Measurements from ENCODE around the gene CBLC. TPM values are rescaled to one million over a fixed set of nuclear protein-coding genes. Genes with fewer than 3 reads are reported as not detected.
A peak's percentile ranks its signal among the peaks of the same experiment; 100 is the strongest.
"Not testable (repeated sequence)": the region's sequence is repeated elsewhere in the genome, so short reads cannot be mapped to it uniquely, and the experiment has no call there.

CBLC gene
- polyA plus RNA-seq, 3 donors, result 3.8 to 4.1 (median 3.9) TPM

DNA sequence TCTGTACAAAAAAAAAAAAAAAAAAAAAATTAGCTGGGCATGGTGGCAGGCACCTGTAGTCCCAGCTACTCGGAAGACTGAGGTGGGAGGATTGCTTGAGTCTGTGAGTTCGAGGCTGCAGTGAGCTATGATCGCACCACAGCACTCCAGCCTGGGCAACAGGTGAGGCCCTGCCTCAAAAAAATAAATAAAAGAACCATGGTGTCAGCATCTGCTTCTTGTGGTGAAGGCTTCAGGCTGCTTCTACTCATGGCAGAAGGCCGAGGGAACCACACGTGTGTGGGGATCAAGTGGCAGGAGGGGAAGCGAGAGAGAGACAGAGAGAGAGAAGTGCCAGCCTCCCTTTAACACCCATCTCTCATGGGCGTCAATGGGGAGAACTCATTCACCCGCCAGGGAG lies 15.7 kb upstream of the CBLC start:
- DNase-seq (ENCODE audit: low read depth in 3 of 3, low spot score in 2 of 3), result no peak

DNA sequence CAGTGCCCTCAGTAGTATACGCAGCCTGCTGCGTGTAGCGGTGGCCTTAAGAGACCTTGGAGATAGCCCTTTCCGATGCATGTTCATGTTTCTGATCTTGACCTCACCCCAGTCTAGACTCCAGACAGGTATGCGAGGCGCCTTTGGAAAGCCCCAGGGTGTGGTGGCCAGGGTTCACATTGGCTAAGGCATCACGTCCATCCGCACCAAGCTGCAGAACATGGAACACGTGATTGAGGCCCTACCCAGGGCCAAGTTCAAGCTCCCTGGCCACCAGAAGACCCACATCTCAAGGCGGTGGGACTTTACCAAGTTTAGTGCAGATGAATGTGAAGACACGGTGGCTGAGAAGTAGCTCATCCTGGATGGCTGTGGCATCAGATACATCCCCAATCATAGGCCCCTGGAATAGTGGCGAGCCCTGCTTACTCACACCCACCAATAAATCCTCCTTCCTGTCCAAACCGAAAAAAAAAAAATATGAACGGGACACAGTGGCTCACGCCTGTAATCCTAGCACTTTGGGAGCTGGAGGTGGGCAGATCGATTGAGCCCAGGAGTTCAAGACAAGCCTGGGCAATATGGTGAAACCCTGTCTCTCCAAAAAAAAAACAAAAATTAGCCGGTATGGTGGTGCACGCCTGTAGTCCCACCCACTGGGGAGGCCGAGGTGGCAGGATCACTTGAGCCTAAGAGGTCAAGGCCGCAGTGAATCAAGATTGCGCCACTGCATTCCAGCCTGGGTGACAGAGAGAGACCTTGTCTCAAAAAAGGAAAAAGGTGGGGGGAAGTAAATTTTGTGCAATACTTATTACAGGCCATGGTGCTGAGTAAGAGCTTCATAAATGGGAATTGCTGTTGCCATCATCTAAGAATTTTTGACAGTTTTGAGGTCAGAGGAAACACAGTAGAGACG lies 12.4 kb upstream of the CBLC start:
- DNase-seq (ENCODE audit: low read depth in 3 of 3, low spot score in 2 of 3), result no peak

DNA sequence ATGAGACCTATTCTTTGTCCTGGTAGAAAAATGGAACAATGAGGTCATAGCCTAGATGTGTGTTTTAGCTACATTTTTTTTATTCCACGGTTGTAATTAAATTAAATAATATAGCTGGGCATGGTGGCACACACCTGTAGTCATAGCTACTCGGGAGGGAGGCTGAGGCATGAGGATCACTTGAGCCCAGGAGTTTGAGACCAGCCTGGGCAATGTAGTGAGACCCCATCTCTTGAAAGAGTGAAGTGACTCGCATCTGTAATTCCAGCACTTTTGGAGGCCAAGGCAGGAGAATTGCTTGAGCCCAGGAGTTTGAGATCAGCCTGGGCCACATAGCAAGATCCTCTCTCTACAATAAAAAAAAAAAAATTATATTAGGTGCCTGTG lies 11.7 kb upstream of the CBLC start:
- no peak for DNase-seq (ENCODE audit: low read depth in 3 of 3, low spot score in 2 of 3)

DNA sequence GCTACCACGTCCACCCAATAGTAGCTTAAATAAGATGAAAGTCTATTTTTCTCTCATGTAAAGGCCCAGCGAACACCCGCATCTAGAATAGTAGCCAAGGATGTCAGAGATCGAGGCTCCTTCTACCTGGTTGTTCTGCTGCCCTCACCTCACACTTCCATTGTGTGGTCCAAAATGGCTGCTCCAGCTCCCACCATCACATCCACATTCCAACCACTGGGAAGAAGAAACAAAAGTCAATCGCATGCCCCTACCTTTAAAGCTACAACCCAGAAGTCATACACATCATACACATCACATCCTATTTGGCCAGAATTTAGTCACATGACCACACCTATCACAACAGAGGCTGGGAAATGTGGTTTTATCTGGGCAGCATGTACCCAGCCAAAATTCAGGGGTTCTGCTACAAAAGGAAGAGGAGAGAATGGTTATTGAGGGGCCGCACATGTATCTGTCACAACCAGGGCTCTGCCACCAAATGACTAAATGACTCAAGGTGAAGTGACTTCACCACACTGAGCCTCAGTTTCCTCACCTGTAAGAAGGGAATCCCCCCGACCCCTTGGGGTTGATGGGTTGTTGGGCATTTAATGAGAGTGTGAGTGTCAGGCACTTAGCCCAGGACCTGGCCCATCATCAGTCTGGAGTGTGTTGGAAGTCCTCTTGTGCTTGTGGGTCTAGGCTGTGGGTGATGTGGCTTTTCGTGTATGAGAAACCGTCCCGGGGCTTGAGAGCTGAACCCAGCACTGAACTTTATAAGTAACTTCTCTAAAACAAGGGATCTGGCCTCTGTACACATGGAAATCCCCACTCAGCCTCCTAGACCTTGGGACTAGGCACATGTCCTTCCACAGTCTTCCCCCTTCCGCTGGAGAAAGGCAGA lies 10.2 kb upstream of the CBLC start:
- DNase-seq (ENCODE audit: low read depth in 3 of 3, low spot score in 2 of 3), result no peak

GRCh38 chr19:44770550-44771257 lies 7.0 kb upstream of the CBLC start:
- DNase-seq (ENCODE audit: low read depth in 3 of 3, low spot score in 2 of 3), result peak in 2 of 3 donors; percentile 81 to 84

- DNase-seq (ENCODE audit: low read depth in 3 of 3, low spot score in 2 of 3), result not testable (repeated sequence)
Observed at GRCh38 chr19:44772144-44772543, 5.5 kb upstream of the CBLC start.

DNA sequence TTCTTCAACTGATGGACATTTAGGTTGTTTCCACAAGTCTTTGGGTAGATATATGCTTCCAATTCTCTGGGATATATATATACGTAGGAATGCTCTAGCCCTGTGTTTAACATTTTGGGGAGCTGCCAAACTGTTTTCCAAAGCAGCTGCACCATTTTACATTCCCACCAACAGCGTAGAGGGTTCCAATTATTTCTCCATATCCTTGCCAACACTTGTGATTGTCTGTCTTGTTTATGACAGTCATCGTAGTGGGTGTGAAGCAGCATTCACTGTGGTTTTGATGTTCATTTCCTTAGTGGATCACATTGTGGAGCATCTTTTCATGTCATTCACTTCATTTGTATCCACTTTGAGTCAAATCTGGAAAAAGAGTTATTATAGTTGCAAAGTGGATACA lies 4.7 kb upstream of the CBLC start:
- DNase-seq (ENCODE audit: low read depth in 3 of 3, low spot score in 2 of 3), result no peak

- no peak for DNase-seq (ENCODE audit: low read depth in 3 of 3, low spot score in 2 of 3)
Observed at GRCh38 chr19:44775676-44776240, 1.9 kb upstream of the CBLC start.

- no peak for DNase-seq (ENCODE audit: low read depth in 3 of 3, low spot score in 2 of 3)
Observed at GRCh38 chr19:44776402-44777096, 1.1 kb upstream of the CBLC start.

GRCh38 chr19:44779150-44779549 lies 1.5 kb downstream of the CBLC start:
- DNase-seq (ENCODE audit: low read depth in 3 of 3, low spot score in 2 of 3), result no peak

- DNase-seq (ENCODE audit: low read depth in 3 of 3, low spot score in 2 of 3), result not testable (repeated sequence)
Observed at GRCh38 chr19:44781694-44782093, 4.0 kb downstream of the CBLC start.

GRCh38 chr19:44782729-44783128 lies 5.0 kb downstream of the CBLC start:
- DNase-seq (ENCODE audit: low read depth in 3 of 3, low spot score in 2 of 3), result no peak

DNA sequence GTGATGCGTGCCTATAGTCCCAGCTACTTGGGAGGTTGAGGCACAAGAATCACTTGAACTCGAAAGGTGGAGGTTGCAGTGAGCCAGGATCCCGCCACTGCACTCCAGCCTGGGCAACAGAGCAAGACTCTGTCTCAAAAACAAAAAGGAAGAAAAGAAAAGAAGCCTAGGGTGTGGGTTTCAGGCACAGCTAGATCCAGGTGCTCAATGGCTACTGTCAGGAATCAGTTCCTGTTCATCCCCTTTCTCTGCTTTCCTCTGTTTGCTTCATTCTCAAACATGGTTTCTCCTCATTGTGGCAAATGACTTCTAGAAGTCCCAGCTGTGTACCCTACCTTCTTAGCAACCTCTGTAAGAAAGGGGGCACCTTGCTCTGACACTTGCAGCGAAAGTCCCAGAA lies 5.9 kb downstream of the CBLC start:
- no peak for DNase-seq (ENCODE audit: low read depth in 3 of 3, low spot score in 2 of 3)

DNA sequence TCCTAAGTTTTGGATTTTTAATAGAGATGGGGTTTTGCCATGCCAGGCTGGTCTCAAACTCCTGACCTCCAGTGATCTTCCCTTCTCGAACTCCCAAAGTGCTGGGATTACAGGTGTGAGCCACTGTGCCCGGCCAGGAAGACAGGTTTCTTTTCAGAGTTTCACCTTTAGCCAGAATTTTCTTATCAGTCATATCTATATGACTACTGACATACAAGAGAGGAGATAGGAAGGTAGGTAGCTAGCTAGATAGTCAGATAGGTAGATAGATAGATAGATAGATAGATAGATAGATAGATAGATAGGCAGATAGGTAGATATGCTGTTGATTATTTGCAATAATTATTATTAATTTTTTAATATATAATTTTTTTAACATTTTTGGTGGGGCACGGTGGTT lies 7.6 kb downstream of the CBLC start:
- no peak for DNase-seq (ENCODE audit: low read depth in 3 of 3, low spot score in 2 of 3)

GRCh38 chr19:44785993-44786392 lies 8.3 kb downstream of the CBLC start:
- no peak for DNase-seq (ENCODE audit: low read depth in 3 of 3, low spot score in 2 of 3)

- no peak for DNase-seq (ENCODE audit: low read depth in 3 of 3, low spot score in 2 of 3)
Observed at GRCh38 chr19:44788971-44789370, 11.3 kb downstream of the CBLC start.

- DNase-seq (ENCODE audit: low read depth in 3 of 3, low spot score in 2 of 3), result no peak
Observed at GRCh38 chr19:44789943-44790483, 12.3 kb downstream of the CBLC start.

- DNase-seq (ENCODE audit: low read depth in 3 of 3, low spot score in 2 of 3), result no peak
Observed at GRCh38 chr19:44792281-44792680, 14.6 kb downstream of the CBLC start.

DNA sequence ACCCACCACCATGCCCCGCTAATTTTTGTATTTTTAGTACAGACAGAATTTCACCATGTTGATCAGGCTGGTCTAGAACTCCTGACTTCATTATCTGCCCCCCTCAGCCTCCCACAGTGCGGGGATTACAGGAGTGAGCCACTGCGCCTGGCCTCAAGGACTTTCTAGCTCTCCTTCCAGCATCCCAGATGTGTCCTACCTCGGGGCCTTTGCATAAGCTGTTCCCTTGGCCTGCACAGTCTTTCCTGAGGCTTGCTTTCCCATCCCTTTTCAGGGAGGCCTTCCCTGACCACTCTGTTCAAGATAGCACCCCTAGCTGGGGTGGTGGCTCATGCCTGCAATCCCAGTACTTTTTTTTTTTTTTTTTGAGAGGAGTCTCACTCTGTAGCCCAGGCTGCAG lies 16.9 kb downstream of the CBLC start:
- DNase-seq (ENCODE audit: low read depth in 3 of 3, low spot score in 2 of 3), result no peak
